ENCODE measurements around the gene CBX8. TPM values are rescaled to one million over a fixed set of nuclear protein-coding genes. Genes with fewer than 3 reads are reported as not detected.
A peak's percentile ranks its signal among the peaks of the same experiment; 100 is the strongest.

CBX8 gene
- polyA plus RNA-seq, 2 of the 4 experiments (the other 2 are of a cell fraction), result 1.5 to 13.1 TPM

DNA sequence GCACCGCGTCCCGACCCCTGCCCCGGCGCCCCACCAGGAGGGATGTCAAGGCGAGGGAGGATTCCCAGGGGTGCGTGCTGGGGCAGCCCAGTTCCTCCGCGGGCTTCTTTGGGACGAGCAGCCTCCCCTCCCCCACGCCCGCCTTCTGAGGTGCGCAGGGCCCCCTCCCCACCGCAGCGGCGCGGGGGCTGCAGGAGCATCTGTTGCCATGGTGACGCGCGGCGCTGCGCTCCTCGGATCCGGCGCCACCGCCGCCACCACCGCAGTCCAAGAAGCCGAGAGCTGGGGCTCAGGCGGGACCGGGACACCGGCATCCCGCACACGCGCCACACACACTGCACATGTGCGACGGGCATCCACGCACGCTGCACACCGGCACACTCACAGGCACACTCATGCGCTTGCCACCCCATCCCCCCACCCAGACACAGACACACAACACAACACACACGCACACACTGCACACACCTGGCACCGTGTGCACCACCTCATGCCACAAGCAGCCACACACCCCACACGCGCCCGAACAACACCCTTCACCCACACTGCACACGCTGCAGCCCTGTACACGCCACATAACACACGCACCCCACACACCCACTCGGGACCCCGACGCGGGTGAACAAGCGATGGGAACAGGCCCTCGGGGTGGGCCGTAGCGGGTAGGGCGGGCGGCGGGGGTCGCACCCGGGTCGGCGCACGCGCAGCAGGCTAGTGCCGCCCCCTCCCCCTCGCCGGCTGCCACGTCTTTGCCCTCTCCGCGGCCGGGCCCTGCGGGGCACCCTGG is 49.2 kb downstream of the CBX8 start (continued):
- TF ChIP-seq ELK1 (IDR thresholded peaks at IDR 0.05; ENCODE audit: low read depth, low read length) (no peak), RARB (CRISPR knock-in tag; IDR thresholded peaks at IDR 0.05) (no peak)

GRCh38 chr17:79746889-79747507 is 49.9 kb downstream of the CBX8 start:
- H3K27ac ChIP-seq, result peak overlapping the region in 1 of 2 experiments; percentile 22; a peak in 1 of 6 replicates
- DNase-seq (ENCODE audit: low read depth in 1 of 2, low spot score in 1 of 2), result no peak
- FAIRE-seq, result no peak
- no peaks in the 10 kb centered on the region for H3K9me3 ChIP-seq
- WGBS (ENCODE audit: missing lambda C conversion rate), result 84% methylated on average over 22 of the region's 22 CpGs
- no peak overlapping the region for H3K4me2 ChIP-seq
- TF ChIP-seq RAD21 (conservative IDR thresholded peaks at IDR 0.05 in 1 of 2, IDR thresholded peaks at IDR 0.05 in 1 of 2) (no peak), SMC3 (IDR thresholded peaks at IDR 0.05) (no peak), CTCF (IDR thresholded peaks at IDR 0.05) (no peak)
- TF ChIP-seq, protein P1, sequence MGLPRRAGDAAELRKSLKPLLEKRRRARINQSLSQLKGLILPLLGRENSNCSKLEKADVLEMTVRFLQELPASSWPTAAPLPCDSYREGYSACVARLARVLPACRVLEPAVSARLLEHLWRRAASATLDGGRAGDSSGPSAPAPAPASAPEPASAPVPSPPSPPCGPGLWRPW (IDR thresholded peaks at IDR 0.05), result no peak
- peaks cover 37% of the 10 kb centered on the region for H3K4me1 ChIP-seq
- H3K4me3 ChIP-seq, result no peak overlapping the region
- POLR2A ChIA-PET, result interaction anchor here (0.9 kb wide), 1 partner anchor 50 kb away, joined by 6 read pairs; the partner anchor contains the start of gene CBX8
- CTCF ChIA-PET, result interaction anchor here (0.6 to 10.4 kb wide), 22 partner anchors 10 to 315 kb away, joined by 3 to 254 read pairs (median 6); partner anchors contain the start of genes CBX2, CBX4 and CBX8
- peak in 1 of 2 experiments; percentile 11; a peak in 2 of 6 replicates for ATAC-seq

DNA sequence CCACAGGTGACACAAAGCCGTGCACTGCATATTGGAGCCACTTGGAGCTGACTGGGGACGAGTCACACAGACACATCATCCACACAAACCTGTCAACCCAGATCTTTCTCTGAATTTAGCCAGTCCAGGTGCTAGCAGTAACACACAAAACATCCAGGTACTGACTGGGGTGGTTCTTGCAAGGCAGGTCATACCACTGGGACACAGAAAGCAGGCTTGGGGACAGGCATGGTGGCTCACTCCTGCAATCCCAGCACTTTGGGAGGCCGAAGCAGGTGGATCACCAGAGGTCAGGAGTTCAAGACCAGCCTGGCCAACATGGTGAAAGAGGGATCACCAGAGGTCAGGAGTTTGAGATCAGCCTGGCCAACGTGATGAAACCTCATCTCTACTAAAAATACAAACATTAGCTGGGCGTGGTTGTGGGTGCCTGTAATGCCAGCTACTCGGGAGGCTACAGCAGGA is 51.2 kb downstream of the CBX8 start:
- H3K27ac ChIP-seq, result no peak overlapping the region
- ATAC-seq, result no peak
- CTCF ChIA-PET, result interaction anchor here (0.7 to 10.4 kb wide), 38 partner anchors 8 to 398 kb away, joined by 3 to 254 read pairs (median 4); partner anchors contain the start of genes CBX2, CBX4 and CBX8
- H3K4me1 ChIP-seq, result peaks cover 38% of the 10 kb centered on the region
- no peaks in the 10 kb centered on the region for H3K9me3 ChIP-seq
- DNase-seq (ENCODE audit: low read depth in 1 of 2, low spot score in 1 of 2), result no peak
- POLR2A ChIA-PET, result interaction anchor here (0.6 to 1.2 kb wide), 3 partner anchors 33 to 90 kb away, joined by 3 to 6 read pairs (median 5); partner anchors contain the start of gene CBX8
- TF ChIP-seq MAFK (IDR thresholded peaks at IDR 0.05; ENCODE audit: partially characterized antibody), result no peak
- no peak for TF ChIP-seq JUN (IDR thresholded peaks at IDR 0.05)
- no peak for TF ChIP-seq ZSCAN20 (CRISPR knock-in tag; IDR thresholded peaks at IDR 0.05)
- no peak for TF ChIP-seq EHF (CRISPR knock-in tag; IDR thresholded peaks at IDR 0.05)
- H3K4me2 ChIP-seq, result peak overlapping the region; percentile 32; the same call in 1 of the 3 replicates
- 29% methylated on average over 6 of the region's 6 CpGs for WGBS (ENCODE audit: missing lambda C conversion rate)
- FAIRE-seq, result no peak
- H3K4me3 ChIP-seq, result no peak overlapping the region

- no peak for FAIRE-seq
- Histone ChIP-seq H3K4me2 (no peak overlapping the region), H3K4me3 (no peak overlapping the region), H3K4me1 (peaks cover 22% of the 10 kb centered on the region), H3K27ac (no peak overlapping the region), H3K9me3 (no peaks in the 10 kb centered on the region)
- DNase-seq (ENCODE audit: low read depth in 1 of 2, low spot score in 1 of 2), result no peak
- no peak for ATAC-seq
- ChIA-PET CTCF (interaction anchor here (0.7 to 10.4 kb wide), 16 partner anchors 10 to 339 kb away, joined by 3 to 254 read pairs (median 5); partner anchors contain the start of genes CBX2 and CBX4), POLR2A (no interaction called here)
- 78% methylated on average over 5 of the region's 5 CpGs for WGBS (ENCODE audit: missing lambda C conversion rate)
- TF ChIP-seq ATOH8 (CRISPR knock-in tag; IDR thresholded peaks at IDR 0.05; ENCODE audit: low read depth) (no peak), CHD4 (IDR thresholded peaks at IDR 0.05; ENCODE audit: borderline replicate concordance) (no peak), ZFP36 (IDR thresholded peaks at IDR 0.05; ENCODE audit: borderline replicate concordance, partially characterized antibody) (no peak), HOXB13 (CRISPR knock-in tag; IDR thresholded peaks at IDR 0.05; ENCODE audit: low read depth) (no peak), EP300 (IDR thresholded peaks at IDR 0.05) (no peak), NPAS2 (CRISPR knock-in tag; IDR thresholded peaks at IDR 0.05; ENCODE audit: borderline replicate concordance) (no peak), FOXS1 (CRISPR knock-in tag; IDR thresholded peaks at IDR 0.05) (no peak)
These were observed 53.3 kb downstream of the CBX8 start for GRCh38 chr17:79743614-79744013.
